ENCODE measurements around the gene ITIH5. TPM values are rescaled to one million over a fixed set of nuclear protein-coding genes. Genes with fewer than 3 reads are reported as not detected.

The ITIH5 gene
- total and polyA plus RNA-seq, 2 of the 13 experiments (the other 11 are each of a cell fraction or from before 2014, with no cell fraction given) = 4.7 to 8.9 TPM

DNA sequence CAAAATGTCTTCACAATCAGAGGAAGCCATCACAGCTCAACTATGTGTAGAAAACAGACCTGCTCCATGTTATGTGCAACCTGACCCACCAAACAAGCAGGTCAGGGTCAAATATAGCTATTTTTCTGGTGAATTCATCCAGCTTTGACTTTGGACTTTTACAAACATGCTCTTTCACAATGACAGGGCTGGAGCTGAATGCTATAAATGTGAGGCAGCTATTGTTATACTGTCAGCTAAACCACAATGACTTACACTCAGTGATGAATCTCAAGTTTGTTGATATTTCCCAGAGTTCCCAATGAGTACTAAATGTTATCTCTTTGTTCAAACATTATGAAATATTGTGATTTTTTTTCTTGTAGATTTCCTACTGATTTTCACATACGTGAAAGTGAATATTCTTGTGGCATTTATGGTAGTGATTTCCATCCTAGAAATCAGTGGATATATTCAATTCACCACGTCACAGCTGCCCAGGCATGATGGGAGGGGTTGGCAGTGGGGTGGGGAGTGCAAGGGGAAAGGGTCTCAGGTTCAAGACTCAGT lies 33.9 kb upstream of the ITIH5 start (continued):
- TF ChIP-seq ZNF704 (CRISPR knock-in tag; IDR thresholded peaks at IDR 0.05; ENCODE audit: borderline replicate concordance) = no peak
- no peak for TF ChIP-seq HDAC6 (IDR thresholded peaks at IDR 0.05; ENCODE audit: low read depth, low read length)
- no peak for TF ChIP-seq ZBTB2 (CRISPR knock-in tag; IDR thresholded peaks at IDR 0.05; ENCODE audit: low read depth)
- peak; percentile 25; the same call in 1 of the 2 replicates for TF ChIP-seq ZNF652 (CRISPR knock-in tag; IDR thresholded peaks at IDR 0.05; ENCODE audit: borderline replicate concordance, low read depth)
- no peak for TF ChIP-seq ZNF317 (CRISPR knock-in tag; IDR thresholded peaks at IDR 0.05)
- TF ChIP-seq, protein P1, sequence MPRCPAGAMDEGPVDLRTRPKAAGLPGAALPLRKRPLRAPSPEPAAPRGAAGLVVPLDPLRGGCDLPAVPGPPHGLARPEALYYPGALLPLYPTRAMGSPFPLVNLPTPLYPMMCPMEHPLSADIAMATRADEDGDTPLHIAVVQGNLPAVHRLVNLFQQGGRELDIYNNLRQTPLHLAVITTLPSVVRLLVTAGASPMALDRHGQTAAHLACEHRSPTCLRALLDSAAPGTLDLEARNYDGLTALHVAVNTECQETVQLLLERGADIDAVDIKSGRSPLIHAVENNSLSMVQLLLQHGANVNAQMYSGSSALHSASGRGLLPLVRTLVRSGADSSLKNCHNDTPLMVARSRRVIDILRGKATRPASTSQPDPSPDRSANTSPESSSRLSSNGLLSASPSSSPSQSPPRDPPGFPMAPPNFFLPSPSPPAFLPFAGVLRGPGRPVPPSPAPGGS (CRISPR knock-in tag; IDR thresholded peaks at IDR 0.05) = no peak
- peak; percentile 93; the same call in 1 of the 2 replicates for TF ChIP-seq FOXJ3 (CRISPR knock-in tag; IDR thresholded peaks at IDR 0.05; ENCODE audit: borderline replicate concordance)
- TF ChIP-seq RARA (CRISPR knock-in tag; IDR thresholded peaks at IDR 0.05) = peak; percentile 98
- no peak for TF ChIP-seq NR3C1 (CRISPR knock-in tag; IDR thresholded peaks at IDR 0.05)
- peak; percentile 78 for TF ChIP-seq POGZ (CRISPR knock-in tag; IDR thresholded peaks at IDR 0.05)
- TF ChIP-seq, protein P2, sequence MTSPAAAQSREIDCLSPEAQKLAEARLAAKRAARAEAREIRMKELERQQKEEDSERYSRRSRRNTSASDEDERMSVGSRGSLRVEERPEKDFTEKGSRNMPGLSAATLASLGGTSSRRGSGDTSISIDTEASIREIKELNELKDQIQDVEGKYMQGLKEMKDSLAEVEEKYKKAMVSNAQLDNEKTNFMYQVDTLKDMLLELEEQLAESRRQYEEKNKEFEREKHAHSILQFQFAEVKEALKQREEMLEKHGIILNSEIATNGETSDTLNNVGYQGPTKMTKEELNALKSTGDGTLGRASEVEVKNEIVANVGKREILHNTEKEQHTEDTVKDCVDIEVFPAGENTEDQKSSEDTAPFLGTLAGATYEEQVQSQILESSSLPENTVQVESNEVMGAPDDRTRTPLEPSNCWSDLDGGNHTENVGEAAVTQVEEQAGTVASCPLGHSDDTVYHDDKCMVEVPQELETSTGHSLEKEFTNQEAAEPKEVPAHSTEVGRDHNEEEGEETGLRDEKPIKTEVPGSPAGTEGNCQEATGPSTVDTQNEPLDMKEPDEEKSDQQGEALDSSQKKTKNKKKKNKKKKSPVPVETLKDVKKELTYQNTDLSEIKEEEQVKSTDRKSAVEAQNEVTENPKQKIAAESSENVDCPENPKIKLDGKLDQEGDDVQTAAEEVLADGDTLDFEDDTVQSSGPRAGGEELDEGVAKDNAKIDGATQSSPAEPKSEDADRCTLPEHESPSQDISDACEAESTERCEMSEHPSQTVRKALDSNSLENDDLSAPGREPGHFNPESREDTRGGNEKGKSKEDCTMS (CRISPR knock-in tag; conservative IDR thresholded peaks at IDR 0.05) = no peak
- no peak for TF ChIP-seq ZNF737 (CRISPR knock-in tag; IDR thresholded peaks at IDR 0.05; ENCODE audit: borderline replicate concordance)
- TF ChIP-seq ZBTB3 (CRISPR knock-in tag; IDR thresholded peaks at IDR 0.05; ENCODE audit: borderline replicate concordance, low read depth) = no peak
- peak; percentile 71; the same call in 1 of the 2 replicates for TF ChIP-seq ETV5 (CRISPR knock-in tag; IDR thresholded peaks at IDR 0.05; ENCODE audit: borderline replicate concordance)
- no peak for TF ChIP-seq ZNF296 (CRISPR knock-in tag; conservative IDR thresholded peaks at IDR 0.05)
- TF ChIP-seq, protein P3, sequence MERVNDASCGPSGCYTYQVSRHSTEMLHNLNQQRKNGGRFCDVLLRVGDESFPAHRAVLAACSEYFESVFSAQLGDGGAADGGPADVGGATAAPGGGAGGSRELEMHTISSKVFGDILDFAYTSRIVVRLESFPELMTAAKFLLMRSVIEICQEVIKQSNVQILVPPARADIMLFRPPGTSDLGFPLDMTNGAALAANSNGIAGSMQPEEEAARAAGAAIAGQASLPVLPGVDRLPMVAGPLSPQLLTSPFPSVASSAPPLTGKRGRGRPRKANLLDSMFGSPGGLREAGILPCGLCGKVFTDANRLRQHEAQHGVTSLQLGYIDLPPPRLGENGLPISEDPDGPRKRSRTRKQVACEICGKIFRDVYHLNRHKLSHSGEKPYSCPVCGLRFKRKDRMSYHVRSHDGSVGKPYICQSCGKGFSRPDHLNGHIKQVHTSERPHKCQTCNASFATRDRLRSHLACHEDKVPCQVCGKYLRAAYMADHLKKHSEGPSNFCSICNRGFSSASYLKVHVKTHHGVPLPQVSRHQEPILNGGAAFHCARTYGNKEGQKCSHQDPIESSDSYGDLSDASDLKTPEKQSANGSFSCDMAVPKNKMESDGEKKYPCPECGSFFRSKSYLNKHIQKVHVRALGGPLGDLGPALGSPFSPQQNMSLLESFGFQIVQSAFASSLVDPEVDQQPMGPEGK (CRISPR knock-in tag; IDR thresholded peaks at IDR 0.05) = peak; percentile 76
- no peak for TF ChIP-seq RELA (CRISPR knock-in tag; IDR thresholded peaks at IDR 0.05)
- TF ChIP-seq SMAD9 (CRISPR knock-in tag; IDR thresholded peaks at IDR 0.05) = no peak
- no peak for TF ChIP-seq KDM5A (IDR thresholded peaks at IDR 0.05; ENCODE audit: borderline replicate concordance, low read length)
- peak; percentile 98 for TF ChIP-seq NR2F2 (IDR thresholded peaks at IDR 0.05; ENCODE audit: borderline replicate concordance, low read depth)
- TF ChIP-seq ZNF260 (CRISPR knock-in tag; IDR thresholded peaks at IDR 0.05; ENCODE audit: borderline replicate concordance, low read depth) = no peak
- peak; percentile 74; the same call in 1 of the 2 replicates for TF ChIP-seq XBP1 (CRISPR knock-in tag; IDR thresholded peaks at IDR 0.05)
